Measurements from ENCODE around the gene SLC12A8. TPM values are rescaled to one million over a fixed set of nuclear protein-coding genes. Genes with fewer than 3 reads are reported as not detected.

Gene SLC12A8
- total RNA-seq, 1 experiment from 2014 or later, result 4.8 TPM

DNA sequence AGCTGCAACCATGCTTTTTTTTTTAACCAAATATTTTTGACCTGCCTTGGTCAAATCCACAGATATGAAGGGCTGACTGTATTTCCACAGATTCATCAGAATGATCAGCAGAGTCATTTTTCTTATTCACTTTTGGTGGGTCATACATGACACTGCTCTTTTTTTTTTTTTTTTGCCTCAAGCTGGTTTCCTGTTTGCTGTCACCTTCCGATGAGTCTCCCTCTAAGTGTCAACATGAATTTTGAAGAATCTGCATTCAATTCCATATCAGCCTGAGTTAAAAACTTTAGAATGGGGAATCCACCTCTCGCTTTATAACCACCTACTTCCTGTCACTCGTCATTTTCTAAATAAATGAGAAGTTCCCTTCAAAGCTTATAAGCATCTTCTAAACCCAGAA, 2.2 kb upstream of the SLC12A8 start:
- peak; percentile 76 for DNase-seq (ENCODE audit: low read depth)

DNA sequence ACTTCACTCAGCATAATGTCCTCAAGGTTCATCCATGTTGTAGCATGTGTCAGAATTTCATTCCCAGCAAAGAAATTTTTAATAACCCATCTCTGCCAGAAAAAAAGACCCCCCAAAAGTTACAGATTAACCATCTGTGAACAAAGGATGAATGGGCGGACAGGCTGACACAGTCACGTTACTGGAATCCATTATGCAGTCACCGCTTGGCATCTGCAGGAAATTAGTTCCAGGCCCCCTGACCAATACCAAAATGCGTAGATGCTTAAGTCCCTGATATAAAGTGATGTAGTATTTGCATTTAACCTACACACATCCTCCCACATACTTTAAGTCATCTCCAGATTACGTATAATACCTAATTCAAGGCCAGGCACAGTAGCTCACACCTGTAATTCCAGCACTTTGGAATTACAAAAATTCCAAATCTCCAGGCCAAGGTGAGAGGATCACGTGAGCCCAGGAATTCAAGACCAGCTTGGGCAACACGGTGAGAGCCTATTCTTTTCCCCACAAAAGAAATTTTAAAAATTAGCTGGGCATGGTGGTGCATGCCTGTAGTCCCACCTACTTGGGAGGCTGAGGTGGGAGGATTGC, 1.5 kb upstream of the SLC12A8 start:
- DNase-seq (ENCODE audit: low read depth), result no peak

DNA sequence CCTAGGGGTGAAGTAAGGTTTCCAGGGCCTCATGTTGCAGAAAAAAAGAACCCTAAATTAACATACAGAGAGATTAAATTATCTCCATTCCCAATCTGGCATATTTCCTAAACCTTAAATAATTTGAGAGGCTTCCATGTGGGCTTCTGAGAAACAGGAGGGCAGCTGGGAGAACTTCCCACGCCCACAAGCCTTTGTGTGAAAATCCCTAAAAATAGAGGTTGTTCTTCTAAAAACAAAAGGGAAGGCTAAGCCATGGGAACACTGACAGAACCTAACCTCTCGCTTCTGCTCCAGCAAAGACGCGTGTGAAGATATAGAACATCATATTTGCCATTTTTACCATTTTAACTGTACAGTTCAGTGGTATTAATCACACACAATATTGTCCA, 812 bp upstream of the SLC12A8 start:
- no peak for DNase-seq (ENCODE audit: low read depth)

DNA sequence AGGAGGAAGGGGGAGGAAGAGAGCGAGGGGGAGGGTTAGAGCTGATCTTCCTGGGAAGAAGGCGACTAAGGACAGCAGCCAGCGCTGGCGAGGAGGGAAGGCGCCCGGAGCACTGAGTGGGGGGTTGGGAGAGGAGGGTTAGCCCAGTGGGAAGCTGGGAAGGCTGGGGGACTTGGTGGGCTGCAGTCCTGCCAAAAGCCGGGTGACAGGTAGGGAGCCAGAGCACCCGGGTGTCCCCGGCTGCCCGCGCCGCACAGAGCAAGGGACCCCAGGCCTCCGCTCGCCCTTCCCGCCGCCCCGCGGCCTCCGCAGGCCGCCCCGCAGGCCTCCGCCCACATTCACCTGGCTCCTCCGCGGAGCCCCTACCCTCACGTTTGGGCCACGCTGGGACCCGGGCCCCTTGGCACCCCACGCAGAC, 448 bp downstream of the SLC12A8 start:
- no peak for DNase-seq (ENCODE audit: low read depth)

DNA sequence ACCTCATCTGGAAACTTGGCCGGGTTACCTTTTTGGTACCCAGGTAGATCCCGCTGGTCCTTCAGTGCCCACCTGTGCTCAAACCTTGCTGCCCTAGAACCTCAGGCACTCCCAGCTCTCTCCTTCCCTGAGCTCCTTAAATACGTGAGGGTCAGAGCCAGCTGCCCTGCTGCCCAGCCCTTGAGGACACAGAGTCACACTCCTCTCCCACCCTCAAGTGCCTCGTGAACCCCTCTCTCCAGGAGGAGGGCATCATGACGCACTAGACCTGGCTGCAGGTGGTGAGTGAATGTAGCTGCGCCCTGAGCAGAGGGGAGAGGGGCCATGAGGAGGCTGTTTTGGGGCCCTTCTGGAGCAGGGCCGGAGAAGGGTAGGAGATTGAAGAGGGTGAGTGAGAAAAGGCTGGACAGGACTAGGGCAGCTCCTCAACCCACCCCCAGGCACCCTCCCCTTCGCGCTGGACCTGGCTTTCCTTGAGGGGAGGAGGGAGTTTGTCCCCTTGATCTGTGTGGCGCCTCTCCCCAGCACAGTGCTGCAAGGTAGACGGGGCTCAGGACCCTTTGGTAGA, 941 bp downstream of the SLC12A8 start:
- no peak for DNase-seq (ENCODE audit: low read depth)

DNA sequence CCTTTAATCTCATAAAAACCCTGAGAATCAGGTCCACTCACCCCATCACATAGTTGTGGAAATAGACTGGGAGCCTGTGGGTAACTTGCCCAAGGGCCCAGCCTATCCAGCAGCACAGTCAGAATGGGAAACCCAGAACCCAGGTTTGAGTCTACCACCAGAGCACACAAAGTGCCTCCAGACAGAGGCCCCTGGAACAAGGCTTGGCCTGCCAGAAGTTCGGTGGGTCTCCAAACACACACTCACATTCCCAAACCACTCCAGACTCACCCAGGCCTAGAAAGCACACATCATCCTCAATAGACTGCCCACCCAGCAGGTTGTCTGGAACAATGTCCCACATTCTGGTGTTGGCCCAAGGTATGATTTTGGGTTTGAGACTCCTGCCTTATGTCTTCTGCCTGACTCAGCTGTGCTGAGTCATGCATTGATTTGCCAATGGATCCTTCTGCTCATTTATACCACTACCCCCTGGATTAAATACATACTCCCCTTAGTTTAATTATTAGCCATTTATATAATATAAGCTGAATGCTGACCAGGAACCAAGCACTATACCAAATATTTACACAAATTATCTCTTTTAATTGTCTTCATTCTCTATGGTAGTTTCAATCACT, 4.5 kb downstream of the SLC12A8 start:
- DNase-seq (ENCODE audit: low read depth), result peak; percentile 34

DNA sequence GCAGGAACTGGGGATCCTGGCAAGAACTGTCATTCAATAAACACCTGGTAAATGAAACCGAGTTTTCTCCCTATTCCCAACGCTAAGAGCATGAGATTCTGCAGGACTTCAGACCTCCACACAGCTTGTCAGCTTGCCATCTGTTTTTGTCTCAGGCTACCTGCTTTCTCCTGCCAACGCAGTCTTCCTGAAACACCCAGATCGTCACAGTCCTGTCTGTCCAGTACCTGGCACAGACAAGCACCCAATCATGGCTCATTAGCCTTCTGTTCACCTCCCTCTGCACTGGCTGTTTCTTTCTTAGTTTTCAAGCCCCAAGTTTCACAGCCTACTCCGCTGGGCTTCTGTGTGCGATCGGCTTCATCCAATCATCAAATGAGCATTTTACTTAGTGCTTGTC, 5.0 kb downstream of the SLC12A8 start:
- no peak for DNase-seq (ENCODE audit: low read depth)

DNA sequence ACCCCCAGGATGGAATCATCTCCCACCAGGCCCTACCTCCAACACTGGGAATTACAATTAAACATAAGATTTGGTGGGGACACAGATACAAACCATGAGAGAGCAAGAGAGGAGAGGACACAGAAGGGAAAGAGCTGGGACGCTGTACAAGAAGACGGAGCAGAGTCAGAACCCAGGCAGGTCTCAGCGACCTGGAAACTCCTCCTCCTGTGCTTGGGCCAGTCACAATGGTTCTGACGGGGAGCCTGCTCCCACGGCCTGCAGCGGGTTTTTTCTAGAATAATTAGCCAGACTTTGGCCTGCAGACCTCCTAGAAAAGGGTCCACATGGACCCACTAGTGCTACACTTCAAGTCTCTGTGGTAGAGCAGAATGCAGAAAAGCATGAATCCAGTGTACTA, 5.6 kb downstream of the SLC12A8 start:
- no peak for DNase-seq (ENCODE audit: low read depth)

DNA sequence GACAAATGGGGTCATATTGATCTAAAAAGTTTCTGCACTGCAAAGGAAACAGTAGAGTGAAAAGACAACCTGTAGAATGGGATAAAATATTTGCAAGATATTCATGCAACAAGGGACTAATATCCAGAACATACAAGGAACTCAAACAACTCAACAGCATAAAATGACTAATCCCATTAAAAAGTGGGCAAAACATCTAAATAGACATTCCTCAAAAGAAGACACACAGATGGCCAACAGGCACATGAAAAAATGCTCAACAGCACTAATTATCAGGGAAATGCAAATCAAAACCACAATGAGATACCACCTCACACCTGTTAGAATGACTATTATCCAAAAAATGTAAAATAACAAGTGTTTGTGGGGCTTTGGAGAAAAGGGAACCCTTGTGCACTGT, 8.8 kb downstream of the SLC12A8 start:
- no peak for DNase-seq (ENCODE audit: low read depth)

DNA sequence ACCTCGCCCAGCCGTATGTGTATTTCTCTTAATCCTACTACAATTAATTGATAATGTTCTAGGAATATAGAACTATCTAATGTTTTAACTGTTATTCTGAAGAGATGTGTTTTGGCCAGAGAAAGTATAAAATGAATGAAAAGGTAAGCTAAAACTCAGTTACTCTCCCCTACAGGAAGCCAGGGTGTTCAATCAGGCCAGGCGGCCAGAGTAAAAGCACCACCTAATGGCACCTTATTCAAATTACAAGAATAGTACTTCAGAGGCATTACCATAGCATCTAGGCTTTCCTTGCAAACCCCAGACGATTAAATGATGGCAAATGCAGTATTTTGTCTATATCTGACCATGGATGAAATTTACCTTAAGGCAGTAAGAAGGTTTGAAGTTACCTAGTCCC, 10.4 kb downstream of the SLC12A8 start:
- DNase-seq (ENCODE audit: low read depth), result peak; percentile 64

DNA sequence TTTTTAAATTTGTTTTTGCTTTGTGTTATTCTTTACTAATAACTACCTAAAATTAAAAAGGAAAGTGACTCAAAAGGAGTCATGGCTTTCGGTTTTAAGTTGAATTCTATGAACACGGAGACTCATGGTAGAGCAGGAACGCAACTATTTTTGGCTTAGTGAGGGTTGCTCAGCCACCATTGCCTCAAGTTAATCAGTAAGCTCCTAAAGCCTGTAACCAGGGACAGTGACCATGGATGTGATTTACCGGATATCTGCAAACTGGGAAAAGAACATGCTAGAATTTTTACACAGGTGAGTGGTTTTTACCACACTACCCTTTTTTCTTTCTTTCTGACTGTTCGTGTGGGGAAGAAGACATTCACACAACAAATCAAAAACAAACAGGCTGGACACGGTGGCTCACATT, 11.8 kb downstream of the SLC12A8 start:
- DNase-seq (ENCODE audit: low read depth), result no peak

DNA sequence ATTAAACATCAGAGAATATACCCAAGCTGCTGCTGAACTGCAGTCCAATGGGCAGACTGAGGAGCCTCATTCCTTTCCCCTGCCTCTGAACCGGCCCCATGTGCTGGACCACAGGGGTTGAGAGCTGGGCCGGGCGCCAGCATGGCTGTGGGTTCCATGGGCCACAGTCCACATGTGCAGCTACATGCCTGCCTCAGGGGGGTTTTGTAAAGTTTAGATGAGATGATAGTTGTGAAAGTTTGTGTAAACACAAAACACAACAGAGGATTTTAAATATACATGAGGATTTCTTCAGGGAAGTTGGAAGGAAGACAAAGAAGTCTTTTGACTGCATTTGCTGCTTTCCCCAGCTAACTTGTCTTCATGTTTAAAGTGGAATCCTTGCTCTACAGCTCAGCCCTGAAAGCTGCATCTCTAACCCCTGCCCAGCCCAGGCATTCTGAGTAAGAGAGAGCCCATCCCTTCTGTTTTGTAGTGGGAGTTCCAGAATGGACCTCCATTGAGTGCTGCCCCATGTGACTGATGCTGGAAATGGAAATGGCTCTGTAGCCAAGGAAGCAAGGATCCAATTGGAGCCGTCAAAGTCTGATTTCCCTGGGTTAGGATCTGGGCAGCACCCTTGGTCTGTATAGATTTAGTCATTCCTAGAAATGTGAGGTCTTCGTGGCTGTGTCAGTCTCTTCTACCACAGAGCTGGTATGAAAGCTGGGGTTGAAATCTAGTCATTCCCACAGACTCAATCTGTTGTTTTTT, 17.5 kb downstream of the SLC12A8 start:
- DNase-seq (ENCODE audit: low read depth), result peak; percentile 33

DNA sequence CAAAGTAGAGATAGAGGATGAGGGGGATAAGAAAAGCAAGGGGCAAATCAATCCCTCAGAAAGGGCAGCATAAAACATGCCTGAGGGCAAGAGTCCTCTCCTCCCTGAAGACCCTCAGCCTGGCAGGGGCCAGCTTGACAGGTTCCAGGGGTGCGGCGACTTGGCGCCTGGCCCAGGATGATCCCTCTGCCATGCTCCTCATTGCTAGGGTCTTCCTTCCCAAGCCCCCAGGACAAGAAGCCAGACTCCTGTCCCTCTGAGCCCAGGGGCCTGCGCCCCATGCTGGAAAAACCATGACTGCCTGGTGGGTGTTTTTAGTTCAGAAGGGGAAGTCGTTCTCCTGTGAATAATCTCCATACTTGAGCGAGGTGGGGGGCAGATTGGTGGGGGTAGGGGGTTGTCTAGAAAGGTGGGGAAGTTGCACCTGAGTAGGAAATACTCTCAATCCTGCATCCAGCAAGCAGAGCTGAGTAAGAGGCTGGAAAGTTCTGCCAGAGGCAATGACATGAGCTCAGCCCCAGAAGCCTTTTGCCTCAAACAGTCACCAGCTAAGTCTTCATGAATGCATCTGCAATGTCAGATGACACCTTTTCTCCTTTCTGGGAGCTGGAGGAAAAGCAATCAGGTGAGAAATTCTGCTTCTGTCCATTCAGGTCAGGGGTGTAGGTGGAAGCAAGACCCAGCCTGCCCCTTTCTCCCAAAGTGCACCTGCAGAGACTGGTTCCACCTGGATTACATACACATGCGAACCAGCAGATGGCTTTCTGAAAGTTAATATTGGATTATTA, 18.3 kb downstream of the SLC12A8 start:
- no peak for DNase-seq (ENCODE audit: low read depth)

DNA sequence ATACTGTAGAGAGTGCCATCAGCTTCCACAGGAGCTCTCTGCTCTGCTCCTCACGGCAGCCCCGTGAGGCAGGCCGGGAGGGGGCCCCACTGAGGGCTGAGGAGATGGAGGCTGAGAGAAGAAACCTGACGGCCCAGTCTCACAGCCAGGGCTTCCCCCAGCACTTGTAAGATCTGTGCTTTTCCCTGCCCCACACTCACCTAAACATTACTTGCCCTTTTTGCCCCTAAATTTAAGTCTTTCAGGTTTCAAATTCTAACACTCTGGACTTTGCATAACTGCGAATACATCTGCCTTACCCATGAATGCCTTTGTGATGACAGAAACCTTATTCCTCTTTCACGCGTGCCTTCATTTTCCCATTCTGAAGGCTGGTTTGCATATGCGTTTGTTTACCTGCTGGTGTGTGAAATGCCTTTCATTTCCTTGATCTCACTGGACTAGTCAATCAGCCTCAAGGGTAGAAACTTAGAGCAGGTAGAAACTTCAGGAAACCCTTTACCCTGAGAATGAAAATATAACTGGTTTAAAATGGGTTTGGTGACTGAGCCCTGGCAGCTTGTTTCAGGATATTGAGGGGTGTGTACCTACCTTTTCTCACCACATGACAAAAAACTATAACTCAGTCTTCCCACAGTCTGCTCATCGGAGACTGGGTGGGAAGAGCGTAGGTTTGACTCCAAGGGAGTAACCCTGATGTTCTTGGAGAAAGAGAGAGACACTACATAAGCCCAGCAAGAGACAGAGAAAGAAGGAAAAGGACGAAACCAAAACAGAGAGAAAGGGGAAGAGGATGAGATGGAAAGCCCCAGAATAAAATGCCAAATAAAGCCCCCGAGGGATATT, 20.1 kb downstream of the SLC12A8 start:
- DNase-seq (ENCODE audit: low read depth), result no peak

DNA sequence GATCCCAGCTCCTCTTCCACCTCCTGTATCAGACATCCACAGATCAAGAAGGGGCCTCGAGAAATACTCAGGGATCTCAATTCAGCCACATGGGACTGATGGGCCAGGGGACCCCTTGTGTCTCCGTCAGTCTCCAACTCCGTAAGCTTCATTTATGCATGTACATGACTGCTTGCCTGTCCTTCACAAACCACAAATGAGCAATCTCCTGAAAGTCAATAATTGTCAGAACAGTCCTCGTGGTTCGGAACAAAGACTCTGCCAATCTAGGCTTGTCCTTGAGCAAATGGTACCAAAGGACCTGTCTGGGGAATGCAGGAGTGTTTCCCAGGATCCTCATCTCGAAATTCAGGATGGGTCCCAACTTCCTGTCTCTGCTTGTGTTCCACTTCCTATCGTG, 20.8 kb downstream of the SLC12A8 start:
- DNase-seq (ENCODE audit: low read depth), result no peak

DNA sequence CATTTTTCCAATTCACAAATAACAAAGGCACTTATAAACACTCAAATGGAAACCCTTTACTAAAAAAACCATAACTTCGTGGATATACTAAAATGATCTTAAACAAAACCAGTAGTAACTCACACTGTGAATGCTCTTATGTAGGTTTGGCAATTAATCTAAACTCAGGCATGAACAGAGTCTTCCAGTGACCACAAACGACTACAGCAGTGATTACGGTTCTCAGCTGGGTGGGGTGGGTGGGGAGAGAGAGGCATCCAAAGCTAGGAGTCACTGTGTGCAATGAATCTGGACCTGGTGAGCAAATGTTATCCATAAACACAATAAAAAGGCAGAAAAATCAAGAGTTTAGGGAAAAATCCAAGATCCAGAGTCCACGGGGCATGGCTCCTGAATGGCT, 21.3 kb downstream of the SLC12A8 start:
- no peak for DNase-seq (ENCODE audit: low read depth)

DNA sequence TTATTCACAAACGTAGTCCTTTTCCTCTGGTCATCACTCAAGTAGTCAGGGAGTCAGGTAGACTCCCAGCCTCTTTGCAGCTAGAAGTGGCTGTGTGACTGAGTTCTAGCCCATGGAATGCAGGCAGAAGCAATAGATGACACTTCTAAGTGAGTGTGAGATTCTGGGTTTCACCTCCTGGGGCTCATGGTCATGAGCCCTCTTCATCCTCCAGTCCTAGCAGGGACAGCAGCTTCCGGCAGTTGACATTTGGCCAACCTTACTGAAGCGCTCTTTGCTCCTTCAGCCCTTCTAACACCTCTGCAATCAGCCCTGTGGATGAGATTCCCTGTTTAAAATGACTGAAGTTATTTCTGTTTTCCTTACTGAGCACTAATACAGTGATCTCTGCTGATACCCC, 21.8 kb downstream of the SLC12A8 start:
- no peak for DNase-seq (ENCODE audit: low read depth)

DNA sequence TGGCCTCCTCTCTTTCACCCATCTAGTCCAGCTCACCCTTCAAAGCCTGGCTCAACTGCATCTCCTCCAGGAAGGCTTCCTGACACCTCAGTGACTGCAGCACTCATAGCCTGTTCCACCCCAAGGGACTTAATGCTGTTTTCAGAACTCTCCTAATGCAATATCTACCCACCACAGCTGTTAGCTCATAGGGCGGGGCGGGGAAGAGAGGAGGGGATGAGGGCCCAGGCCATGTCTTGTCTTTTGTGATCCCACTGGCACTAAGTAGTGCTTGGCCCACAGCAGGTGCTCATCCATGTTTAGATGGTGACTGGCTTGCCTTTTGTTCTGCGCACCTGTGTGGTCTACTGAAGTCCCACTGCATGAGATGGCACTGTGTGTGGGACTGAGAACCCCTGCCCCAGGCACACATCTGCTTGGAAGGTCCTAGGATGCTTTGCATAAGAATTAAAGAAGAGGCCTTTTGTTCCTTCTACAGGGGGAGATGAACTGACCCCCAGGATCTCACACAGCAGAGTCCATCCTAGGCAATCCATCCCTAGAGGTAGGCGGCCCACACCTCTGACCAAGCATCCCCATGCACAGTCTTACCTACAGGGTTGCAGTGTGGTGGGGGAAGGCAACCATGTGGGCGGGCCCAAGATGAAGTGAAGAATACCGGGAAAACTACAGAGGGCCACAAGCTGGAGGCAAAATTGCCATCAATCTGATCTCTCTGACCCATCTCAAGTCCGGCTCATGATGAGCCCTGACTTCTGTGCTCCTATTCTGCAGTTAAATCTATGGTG, 23.0 kb downstream of the SLC12A8 start:
- no peak for DNase-seq (ENCODE audit: low read depth)

DNA sequence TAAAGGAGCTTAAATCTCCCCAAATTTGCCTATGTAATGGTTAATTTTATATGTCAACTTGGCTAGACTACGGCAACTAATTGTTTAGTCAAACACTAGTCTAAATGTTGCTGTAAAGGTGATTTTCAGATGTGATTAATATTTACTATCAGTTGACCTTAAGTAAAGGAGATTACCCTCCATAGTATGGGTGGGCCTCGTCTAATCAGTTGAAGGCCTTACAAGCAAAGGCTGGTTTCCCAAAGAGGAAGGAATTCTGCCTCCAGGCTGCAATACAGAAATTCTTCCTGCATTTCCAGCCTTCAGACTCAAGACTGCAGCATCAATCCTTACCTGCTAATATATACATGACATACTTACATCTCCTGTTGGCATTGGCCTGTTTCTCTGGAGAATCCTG, 23.6 kb downstream of the SLC12A8 start:
- DNase-seq (ENCODE audit: low read depth), result no peak

DNA sequence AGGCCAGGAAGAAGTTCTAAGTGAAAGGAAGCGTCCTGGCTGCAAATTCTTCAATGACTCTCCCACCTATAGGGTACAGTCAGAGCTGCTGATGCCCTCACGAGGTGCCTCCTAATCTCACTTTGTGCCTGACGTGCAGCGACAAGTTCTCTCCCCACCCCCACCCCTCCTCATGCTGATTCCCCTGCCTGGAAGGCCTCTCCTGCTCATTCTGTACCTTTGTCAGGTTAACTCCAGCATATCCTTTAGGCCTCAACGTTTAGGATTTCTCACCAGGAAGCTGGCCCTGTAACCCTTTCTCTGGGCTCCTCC, 25.0 kb downstream of the SLC12A8 start:
- no peak for DNase-seq (ENCODE audit: low read depth)
